Astrocyte of the hippocampus (primary cell): ENCODE data around the gene PSMB11.
"Not testable (repeated sequence)": the region's sequence is repeated elsewhere in the genome, so short reads cannot be mapped to it uniquely, and the experiment has no call there.

Experiments
- DNase-seq: peaks from one replicate; pipeline ENCODE4 v3.0.0; 2011; ENCODE audit warnings: low read depth, low spot score

The PSMB11 gene

DNA sequence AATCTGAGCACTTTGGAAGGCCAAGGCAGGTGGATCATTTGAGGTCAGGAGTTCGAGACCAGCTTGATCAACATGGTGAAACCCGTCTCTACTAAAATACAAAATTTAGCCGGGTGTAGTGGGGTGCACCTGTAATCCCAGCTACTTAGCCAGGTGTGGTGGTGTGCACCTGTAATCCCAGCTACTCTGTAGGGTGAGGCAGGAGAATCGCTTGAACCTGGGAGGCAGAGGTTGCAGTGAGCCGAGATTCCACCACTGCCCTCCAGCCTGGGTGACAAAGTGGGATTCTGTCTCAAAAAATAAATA is 28.3 kb upstream of the PSMB11 start:
- DNase-seq = not testable (repeated sequence)

DNA sequence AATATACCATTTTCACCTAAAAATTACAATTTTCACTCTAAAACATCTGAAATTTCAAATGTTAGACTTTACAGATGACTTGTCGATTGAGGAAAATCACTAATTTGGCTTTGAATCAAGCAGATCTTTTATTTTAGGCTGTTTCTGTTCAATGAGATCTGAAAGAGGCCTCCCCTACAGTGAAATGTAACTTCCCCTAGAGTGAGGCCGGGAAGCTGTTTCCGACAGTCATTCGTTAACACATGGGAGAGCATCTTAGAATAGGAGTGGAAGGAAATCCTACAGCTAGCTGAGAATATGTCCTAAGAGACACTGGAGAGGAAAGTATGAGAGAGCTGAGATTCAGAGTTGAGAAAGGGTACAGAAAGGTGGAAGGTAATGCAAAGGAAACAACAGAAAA is 26.4 kb upstream of the PSMB11 start:
- DNase-seq = no peak

DNA sequence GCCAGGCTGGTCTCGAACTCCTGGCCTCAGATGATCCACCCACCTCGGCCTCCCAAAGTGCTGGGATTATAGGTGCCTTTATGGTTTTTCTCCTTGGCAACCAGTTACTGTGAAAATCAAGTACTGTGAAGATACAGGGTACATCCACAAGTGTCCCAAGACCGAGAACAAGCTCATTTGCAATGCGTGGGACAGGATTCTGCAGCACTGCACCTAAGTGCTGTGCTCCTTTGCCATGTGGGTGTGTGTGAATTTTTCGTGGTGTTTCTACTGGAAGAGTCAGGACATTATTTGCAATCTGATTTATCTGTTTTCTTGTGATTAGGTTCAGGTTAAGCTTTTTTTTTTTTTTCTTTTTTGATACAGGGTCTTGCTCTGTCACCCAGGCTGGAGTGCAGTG is 24.9 kb upstream of the PSMB11 start:
- no peak for DNase-seq

DNA sequence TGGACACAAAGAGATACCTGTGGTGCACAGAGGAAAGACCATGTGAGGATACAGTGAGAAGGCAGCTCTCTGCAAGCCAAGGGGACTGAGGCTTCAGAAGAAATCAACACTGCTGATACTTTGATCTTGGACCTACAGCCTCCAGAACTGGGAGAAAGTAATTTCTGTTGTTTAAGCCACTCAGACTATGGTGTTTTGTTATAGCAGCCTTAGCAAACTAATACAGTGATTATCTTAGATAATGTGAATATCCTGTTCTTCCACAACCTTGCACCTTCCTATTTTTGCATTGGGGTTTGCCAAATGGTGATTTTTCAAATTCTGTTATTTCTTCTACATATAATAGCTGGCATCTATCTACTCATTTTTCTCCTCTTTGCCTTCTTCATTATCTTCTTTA is 23.9 kb upstream of the PSMB11 start:
- no peak for DNase-seq

DNA sequence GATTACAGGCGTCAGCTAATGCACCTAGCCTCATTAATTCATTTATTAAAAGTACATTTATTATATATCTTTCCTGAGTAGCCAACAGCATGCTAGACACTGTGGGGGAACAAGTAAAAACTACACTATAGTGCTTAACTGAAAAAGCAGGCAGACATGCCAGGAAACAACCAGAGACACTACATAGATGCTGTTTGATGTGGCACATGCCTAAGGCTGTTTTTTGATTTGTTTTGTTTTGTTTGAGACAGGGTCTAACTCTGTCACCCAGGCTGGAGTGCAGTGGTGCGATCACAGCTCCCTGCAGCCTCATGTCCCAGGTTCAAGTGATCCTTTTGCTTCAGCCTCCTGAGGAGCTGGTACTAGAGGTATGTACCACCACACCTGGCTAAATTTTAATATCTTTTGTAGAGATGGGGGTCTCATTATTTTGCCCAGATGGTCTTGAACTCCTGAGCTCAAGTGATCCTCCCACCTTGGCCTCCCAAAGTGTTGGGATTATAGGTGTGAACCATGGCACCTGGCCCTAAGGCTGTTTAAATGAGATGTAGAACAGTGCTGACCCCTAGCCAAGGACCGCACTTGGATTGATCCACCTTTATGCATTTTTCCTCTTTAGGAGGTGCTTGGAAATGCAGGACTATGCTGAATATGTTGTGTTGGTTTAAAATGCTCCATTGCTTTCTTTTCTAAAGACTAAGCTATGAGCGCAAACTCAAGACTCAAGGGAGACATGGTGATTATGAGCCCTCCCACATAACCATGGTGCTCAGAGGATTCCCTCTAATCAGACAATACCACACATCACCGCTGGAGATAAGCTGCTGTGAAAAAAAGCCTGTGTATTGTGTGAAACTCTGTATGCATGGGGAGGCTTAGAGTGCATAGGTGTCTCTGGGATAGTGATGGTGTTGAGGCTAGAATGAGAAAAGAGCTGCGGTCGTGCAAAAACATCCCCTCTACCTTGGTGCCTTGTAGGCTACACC is 21.6 kb upstream of the PSMB11 start:
- no peak for DNase-seq

DNA sequence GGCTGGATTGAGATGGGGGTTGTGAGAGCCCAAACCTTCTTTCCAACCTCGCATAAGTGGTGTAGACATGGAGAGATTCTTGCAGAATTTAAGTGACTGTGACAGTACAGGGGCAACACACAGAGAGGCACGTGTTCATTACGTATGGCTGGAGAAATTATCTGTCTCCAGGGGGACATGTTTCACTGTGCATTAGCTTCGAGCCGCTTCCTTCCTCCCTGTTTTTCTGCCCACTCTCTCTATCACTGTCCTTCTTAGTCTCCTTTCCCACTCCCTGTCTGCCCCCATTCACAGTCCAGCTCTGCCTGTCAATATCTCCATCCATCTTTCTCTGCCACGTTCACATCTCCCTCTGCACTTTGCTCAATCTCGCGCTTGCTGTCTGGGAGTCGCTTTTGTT is 20.6 kb upstream of the PSMB11 start:
- DNase-seq = no peak

DNA sequence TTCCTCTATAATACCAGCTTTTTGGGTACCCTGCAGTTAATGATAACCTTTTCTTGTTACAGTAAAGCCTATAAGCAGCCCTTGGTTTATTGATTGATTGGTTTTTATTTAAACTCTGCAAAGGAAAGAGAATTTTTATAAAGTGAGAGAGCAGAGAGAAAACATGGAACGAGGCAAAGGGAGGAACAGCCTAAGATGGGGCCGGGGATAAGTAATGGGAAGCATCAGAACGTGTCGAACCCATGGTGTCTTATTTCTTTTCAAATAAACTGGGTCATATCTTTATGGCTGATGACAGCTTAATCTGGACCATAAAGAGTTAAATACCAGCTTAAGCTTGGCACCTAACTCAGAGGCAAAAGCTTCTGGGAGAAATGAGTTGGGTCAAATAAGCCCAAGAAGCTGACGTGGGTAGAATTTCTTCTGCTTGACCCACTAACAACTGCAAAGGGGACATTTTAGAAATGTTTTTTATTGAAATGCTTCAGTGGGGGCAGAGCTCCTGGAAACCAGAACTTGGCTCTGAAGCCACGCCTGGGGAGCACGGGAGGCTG is 20.0 kb upstream of the PSMB11 start:
- DNase-seq = no peak

DNA sequence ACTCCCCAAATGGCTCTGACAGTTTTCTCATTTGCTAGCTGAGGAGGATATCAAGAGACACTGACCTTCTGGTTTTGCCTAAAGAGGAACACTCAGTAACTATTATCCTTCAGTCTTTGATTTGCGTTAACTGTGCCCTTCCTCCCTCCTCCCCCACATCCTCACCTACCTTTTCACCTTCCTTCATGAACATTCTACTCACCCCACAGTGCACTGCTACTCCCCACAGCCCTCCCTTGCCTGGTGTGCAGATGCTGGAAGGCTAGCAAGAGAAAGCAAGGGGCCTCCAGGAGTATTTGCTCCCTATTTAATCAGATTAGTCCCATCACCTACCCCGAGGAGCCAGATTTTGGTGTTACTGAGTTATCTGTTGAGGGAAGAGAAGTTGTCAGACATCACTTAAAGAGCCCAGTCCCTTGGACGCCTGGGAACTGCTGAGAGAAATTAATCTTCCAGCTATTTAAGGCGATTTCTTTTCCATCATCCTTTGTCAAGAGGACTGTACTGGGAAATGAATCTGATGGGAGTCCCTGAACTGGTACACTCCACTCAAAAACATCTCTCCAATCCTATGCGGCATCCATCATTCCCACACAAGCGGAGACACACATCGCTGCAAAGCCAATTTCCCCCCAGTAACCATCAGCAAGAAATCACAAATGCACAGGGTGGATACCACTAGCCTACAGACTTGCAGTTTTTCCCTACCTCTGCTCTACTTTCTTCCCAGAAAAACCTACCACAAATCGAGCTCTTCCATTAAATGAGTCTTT is 18.8 kb upstream of the PSMB11 start:
- no peak for DNase-seq

DNA sequence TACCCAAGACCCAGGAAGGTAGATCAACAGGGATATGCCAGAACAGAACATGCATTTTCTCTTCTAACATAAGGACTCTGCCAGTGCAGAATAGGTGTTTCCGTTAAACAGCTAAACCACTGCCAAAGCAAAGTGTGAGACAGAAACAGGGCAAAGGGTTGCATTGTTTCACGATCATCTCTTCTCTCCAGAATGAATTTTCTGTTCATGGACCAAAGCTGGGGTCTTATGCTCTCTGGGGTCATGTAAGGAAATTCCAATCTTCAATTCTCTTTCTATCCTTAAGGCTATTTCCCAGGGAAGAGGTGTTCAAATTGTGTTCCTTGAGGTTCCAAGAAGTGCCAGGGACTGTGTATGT is 18.2 kb upstream of the PSMB11 start:
- DNase-seq = no peak

DNA sequence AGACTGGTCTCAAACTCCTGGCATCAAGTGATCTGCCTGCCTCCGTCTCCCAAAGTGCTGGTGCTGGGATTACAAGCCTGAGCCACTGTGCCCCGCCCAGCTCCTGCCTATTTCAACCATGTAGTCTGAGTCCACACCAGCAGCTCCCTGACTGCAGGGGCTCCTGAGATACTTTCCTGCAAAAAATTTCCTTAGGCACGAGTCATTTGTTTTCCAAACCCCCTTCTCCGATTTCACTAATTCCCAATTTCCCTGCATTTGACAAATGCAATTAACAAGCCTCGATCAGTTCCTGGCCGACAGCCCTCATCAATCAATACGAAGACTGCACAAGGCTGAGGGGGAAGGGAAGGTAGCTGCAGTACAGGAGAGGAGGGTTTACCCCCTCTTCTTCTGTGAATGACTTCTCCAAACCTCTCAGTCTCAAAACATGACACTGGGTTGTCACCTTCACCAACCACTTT is 17.4 kb upstream of the PSMB11 start:
- no peak for DNase-seq

DNA sequence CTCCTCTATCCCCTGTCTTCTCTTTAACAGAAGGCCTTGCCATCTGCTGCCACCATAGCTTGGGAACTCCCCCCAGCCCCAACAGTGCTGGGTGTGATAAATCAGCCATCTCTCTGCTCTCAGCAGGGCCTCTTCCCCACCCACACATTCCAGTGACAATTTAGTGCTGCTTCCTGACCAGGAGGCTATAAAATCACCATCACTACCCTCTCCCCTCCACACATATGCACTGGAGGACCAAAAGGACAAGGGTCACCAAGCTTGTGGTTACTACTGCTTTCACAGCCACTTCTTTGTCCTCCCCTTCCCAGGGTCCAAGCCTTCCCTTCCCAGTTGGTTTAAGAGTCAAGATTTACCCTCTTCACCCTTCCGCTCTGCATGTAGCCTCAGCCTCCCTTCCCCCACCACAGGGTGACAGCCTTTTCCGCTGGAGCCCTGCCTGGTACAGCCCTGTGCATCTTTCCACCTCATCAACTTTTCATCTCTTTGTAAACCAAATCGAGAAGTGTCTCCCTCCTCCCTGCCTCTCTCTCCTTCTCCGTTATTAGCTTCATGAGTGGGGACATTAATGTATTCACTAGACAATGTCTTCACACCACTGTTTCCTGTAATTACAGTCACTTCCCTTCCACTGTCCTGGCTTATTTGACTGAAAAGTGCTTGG is 16.7 kb upstream of the PSMB11 start:
- no peak for DNase-seq

DNA sequence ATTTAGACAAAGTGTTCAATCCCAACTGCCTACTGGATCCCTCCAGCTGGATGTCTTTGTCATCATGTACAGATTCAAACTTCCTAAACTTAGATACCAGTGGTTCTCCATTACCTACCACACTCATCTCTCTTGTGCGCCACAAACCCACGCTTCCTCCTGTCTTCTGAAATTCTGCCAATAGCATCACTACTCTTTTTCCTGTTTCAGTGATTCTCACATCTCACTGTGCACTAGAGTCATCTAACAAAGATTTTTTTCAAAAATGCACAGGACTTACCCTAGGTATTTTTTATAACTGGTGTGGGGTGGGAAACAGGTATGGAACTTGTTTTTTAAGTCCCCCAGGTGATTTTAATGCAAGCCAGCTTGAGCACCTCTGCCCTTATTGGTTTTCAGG is 13.2 kb upstream of the PSMB11 start:
- no peak for DNase-seq

DNA sequence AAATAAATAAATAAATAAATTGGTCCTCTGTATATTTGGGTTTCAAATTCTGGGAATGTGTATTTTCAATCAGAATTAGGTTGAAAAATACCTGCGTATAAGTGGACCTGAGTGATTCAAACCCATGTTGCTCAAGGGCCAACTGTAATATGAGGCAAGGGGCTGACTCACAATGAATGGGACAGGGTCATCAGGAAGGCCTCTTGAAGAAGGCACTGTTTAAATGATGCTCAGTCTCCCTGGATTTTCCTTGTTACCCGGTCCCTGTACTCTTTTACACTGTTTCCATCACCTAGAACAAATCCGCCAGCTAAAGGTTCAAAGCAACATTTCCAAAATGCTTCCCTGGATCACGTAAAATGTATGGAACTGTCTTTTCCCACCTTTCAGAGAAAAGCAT is 11.1 kb upstream of the PSMB11 start:
- no peak for DNase-seq

DNA sequence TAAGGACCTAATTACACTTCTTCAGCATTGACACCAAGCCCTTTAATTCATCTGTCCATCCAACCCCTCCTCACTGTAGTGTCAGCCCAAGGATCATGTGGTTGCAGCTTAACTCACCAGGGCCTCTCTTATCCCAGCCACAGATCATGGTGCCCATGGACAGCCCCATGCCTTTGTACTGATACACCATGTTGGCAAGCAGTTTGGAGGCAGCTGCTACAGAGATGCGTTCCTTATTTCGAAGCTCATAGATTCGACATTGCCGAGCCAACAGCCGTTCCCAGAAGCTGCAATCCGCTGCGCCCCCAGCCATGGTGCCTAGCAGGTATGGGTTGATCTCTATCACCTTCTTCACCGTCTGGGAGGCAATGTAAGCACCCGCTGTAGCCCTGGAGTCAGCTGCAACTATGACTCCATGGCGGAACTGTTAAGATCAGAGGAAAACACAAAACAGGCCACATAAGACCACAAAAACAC is 8.7 kb upstream of the PSMB11 start:
- DNase-seq = no peak

DNA sequence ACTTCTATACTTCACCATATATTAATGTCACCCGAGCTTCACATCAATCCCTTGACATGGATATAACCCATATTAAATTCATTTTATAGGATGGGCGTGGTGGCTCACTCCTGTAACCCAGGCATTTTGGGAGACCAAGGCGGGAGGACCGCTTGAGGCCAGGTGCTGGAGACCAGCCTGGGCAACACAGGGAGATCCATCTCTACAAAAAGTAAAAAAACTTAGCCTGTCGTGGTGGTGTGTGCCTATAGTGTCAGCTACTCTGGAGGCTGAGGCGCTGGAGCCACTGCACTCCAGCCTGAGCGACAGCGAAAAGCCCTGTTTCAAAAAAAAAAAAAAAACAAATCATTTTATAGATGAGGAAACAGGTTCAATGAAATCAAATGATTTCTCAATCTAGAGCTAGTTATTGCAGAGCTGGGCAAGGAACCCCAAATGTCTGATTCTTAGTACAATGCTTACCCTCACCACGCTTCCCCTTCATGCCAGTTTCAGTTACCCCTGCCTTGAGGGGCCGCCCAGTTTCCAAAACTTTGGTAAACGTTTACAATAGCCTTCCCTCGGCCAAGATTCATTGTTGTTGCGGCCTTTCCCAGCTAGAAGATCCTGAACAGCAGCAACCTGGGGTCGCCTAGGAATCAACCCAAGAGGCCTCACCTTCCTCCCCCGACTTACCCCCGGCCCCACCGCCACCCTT is 8.1 kb upstream of the PSMB11 start:
- DNase-seq = no peak

DNA sequence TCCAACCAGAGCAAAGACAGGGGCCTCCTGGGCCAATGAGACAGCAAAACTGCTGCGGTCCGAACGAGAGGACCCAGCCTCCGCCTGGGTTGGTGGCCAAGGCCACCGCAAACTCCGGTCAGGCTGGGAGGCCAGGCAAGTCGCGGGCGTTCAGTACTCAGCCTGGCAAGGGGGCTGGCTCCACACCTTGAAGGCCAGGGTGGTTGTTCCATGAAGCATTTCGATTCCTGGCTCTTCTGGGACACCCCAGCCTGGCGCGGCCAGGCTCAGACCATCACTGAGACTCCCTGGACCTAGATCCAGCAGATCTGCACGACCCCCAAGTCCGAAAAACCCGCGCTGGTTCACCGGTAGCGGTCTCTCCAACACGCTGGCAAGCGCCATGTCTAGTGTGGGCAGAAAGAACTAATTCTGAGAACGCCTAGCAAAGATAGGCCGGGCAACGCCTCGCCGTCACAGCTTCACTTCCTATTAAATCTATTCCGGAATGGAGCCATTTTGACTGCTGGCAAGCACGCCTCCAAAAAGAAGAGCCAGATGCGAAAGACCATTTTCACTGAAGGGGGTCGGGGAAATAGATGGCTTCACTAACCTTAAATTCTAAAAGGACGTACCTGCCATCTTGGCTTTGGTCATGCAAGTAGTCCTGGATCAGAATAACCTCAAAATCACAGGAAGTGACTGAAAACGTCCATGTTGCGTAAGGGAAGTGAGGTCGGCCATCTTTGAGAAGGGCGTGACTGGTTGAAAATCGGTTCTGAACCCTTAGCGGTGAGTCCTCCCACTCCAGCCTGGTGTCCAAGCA is 7.3 kb upstream of the PSMB11 start, which contains the start of gene PSMB5:
Gene PSMB5 (minus strand): TSS at position 403 of the 805 bp plus-strand sequence. CDS start 19 bp downstream, at position 384.
- DNase-seq = peak; percentile 96

DNA sequence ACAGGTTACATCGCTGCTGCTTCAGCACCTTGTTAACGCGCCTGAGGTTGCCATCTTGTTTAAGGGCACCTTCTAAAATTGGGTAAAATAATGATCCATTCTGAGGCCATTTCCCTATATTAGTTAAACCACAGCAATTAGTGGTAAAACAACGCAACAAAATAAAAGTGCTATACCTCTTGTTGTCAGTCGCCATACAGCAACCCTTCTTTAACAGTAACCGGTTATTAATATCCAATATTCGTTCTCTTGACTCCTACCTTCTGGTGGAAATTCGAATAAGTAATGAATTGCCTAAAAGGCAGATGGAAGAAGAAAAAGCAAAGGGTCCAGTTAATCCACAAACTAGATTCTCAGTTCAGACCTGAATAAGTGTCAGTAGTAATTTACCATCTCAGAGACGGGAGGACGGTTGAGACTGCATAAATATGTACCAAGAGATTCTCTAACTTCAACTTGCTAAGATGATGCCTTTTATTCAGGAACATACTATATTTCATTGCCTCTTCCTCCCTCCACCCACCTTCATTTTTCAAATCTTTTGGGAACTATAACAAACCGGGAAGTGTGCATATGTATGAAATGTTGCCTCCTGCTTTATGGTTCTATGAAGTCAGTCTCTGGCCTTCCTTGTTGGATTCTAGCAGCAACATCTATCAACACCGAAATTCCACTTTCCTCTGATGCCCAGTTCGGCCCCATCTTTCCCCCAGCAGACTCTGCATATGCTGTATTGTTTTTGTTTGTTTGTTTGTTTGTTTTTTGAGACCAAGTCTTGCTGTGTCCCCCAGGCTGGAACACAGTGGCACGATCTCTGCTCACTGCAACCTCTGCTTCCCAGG is 6.5 kb upstream of the PSMB11 start:
- DNase-seq = no peak

DNA sequence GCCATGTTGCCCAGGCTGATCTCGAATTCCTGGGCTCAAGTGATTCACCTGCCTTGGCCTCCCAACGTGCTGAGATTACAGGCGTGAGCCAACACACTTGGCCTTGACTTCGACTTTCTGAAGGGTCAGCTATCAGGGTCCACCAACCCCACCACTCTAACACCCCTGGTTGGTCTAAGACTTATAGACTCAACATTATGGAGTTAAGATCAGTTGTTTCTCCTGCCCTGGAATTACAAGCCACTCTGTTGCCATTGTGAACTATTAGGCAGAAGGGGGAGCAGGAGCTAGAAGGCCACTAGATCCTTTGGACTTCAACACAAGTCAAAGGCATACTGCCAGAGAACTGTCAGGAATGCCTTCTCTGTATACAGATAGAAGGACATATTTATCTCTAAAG is 1.9 kb upstream of the PSMB11 start:
- no peak for DNase-seq

DNA sequence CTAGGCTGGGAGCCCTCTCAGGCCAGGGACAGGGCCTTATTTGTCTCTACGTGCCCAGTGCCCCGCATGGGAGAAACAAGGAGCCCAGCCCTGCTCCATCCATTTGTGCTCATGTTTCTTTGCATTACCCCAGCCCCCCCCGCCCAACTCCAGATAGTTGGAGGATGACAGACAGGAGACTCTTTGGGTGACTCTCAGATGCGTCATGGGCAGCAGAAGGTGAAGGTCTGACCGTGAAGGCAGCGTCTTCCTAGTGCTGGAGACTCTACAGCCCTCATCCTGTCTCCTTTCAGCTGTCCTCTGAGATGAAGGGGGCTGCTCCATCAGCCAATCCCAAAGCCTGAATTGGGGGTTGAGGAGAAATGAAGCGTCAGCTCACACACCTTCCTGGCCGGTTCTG is 283 bp upstream of the PSMB11 start:
- DNase-seq = no peak
